IPS DF 4.7 (cell line): ENCODE results near the gene INTS15.

ENCODE experiments used
- DNase-seq: peaks from one replicate; pipeline ENCODE4 v3.0.0-alpha.2; 2013; ENCODE audit warnings: low spot score; ENCODE audit errors: extremely low read depth

The INTS15 gene

DNA sequence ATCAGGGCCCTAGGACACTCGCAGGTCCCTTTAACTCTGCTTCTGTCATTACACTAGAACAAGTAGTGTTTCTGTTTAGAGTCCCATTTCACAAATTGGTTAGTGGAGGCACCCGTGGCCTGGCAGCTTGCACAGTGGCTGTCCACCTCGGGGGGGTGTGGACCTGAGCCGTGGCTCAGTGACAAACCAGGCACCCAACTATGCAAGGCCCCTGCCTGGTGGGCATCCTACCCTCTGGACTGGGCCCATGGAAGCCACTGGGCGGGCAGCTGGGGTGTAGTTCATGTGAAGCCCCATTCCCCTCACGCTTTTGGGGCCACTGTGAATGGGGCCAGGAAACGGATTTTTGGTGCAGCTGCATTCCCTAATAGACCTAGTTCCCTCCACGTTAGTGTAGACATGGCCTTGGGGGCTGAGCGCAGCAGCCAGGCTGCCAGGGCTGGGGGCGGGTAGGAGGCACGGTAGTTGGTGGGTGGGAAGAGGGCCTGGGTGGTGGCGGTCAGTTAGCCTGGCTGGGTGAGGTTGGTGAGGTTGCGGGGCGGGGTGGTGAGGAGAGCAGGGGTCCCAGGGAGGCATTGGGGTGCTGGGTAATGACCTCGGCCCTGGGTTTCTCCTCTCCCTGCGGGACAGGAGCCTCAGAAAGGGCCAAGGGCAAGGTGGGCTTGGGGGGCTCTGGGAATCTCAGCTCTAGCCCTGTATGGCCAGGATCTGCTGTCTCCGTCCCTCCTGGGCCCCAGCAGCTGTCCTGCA lies 66.0 kb downstream of the INTS15 start:
- no peak for DNase-seq

DNA sequence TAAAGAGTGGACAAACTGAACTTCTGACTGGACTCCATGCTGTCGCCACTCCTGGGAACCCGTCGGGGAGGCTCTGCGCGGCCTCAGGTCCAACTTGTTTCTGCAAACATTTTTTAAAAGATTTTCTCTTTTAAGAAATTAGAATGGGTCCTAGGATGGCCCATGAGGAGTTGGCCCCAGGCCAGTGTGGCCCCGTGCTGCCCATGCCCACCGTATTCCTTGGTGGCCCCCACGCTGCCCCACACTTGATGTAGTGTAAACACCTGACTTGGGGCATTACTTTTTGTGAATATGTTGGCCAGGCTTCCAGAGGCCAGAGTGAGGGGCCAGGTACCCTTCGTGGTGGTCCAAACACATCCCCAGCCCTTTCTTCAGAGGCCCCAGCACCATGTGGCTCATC lies 66.6 kb downstream of the INTS15 start:
- no peak for DNase-seq
